SW480 (cell line): Measurements from ENCODE around the gene ABCA4.

Experiments used
- DNase-seq: peaks from one replicate; pipeline ENCODE4 v3.0.0-alpha.2; 2016; ENCODE audit warnings: low spot score

The ABCA4 gene

DNA sequence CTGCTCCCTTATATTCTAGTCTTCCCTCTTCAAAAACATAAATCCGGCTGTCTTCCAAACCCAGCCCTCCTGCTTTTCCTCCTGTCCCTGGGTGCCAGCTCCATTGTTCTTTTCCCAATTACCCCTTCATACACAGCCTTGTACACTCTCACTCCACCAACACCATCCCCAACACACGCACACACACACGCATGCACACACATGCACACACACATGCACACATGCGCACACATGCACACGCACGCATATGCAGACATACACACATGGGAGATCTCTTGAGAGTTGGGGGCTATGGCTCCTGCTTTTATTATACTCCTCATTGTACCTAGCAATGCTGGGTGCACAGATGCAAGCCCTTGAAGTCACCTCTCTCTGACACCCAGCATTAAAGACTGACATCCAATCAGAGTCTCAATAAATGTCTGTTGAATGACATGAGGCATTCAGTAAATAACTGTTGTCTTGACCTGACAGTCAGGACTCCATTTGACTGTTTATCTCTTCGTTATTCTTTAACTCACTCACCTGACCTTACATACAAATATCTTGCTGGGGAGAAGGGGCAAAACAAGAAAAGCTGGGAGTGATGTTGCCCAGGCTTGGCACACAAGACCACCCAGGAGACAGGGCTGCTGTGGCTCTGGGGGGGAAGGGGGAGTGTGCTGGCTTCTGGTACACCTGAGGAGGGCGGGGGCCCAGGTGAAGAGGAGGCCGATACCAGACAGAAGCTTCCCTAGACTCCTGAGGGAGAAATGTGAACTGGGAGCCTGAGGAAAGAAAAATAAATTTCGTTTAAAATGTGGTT is 16.0 kb downstream of the ABCA4 start:
- DNase-seq = no peak

DNA sequence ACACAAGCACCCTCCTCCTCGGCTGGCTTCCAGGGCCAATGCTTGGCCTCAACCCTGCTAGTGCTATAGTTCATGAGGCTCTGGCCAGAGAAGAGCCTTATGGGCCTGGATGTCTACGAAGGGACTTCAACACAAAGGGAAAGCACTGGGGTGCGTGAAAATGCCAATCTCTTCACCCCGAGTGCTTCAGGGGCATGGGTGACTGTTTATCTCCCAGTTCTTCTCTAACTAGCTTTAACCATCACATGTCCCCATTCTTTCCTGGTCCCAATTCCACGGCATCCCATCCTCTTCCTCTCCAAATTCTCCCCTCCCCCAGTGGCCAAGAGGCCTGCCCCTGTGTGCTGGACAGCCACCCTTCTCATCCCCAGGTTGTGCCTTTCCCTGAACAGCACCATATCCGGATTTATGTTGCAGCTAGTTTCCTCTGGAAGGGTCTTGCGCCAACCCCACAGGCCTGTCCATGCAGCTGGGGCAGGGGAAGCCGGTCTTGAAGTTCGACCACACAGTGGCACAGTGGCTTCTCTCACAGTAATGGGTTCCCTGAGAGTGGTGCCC is 16.7 kb downstream of the ABCA4 start:
- no peak for DNase-seq

DNA sequence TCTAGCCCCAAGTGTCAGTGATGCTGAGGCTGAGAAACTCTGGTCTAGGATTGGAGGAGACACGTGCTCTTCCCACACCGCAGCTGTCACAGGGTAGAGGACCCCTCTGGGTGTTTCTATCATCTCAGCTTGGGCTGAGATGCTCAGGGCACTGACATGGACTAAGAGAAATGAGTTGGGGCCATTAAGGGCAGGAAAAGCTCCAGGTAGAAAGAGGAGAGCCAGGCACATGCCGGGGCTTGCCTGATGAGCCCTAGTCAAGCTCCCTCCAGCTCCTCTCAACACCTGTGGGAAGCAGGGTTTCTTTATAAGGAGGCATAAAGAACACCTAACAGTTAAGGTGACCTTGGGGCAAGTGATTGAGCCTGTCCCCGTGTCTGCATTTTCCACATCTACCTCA is 17.3 kb downstream of the ABCA4 start:
- no peak for DNase-seq

DNA sequence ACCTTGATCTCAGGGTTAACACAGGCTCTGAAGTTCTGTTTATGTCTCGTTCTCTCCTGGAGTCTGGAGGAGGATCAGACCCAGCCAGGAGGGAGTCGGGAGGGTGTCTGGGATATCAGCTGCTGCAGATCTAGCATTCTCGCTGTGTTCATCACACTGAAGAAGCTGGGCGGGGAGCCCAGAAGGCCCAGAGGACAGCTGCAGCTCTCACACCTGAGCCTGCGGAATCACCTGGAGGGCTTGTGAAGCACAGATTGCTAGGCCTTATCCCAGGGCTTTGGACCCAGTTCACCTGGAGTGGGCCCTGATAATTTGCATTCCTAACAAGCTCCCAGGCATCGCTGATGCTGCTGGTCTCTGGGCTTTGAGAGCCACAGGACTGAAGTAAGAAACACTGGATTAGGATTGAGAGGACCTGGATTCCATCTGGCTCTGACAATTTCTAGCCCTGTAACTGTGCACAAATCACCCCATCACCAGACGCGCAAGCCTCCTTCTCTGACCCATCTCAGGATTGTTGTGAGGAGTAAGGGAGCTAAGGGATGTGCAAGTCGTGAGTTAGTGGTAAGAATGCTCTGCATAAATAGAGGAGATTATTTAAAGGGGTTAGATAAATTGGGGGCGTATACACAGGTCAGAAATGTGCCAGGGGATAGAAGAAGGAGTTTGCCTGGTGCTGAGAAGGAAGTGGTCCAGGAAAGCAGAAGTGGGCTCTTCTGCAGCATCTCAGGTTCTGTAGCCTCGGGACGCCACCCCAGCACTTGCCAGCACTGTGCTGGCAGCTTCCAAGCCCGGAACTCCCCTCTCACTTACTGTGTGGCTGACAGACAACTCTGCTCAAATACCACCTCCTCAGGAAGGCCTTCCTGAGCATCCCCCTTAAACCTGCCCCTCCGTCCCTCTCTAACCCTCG is 19.1 kb downstream of the ABCA4 start:
- no peak for DNase-seq

DNA sequence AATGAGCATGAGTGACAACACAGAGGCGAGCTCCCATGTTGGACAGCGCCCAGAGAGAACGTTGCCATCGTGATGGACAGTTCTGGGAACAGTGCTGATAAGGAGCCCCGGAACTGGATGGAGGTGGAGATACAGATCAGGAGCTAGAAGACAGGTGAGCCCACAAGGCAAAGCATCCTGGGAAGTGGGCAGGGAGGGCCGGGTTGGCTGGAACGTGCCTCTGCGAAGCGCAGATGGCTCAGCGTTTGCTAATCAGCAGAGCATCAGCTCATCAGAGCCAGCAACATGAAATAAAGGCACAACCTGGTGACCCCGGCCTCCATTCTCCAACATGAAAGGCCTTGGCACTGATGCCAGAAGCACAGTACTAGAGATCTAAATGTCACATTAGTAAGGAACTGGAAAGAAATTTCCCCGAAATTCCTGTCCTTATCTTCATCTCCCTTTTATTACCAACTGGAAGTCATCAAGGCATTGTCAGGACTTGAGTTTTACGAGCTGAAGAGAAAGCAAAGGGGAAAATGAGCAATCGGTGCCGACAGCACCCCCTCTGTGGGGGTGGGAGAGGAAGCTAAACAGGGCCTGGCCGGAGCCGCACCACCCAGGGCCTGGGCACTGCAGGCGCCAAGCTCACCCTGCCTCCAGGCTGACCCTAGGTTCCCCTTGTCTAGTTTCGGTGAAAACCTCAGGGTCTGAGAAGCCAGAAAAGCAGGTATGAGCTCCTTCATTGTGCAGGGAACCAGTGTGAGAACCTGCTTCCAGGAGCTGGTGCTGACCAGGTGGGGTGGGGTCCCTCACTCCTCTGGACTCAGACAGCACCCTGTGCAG is 19.9 kb downstream of the ABCA4 start:
- DNase-seq = no peak

DNA sequence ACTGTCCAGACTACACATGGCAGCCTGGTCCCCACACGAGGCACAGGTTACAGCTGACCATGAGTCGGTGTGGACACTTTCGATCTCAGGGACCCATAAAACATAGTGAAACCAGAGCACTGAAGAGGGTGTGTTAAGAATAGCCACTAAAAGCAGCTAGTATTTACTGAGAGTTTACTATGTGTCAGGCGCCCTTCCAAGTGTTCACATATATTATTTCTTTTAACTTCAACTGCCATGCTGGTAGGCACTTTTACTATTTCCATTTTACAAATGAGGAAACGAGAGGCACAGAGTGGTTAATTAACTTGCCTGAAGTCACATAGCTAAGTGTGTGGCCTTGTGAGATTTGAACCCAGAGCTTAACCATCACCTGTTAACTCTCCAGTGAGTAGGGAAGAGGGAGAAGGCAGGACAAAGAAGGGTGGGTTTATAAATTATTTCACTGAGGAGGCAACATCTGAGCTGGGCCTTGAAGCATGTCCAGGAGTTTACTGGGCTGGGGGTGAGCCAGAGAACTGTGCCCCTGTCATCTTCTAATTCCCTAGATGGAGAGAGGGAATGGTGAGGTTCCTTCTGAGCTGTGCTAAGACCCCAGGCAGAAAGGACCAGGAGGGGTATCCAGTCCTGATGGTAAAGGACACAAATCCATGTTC is 20.7 kb downstream of the ABCA4 start:
- DNase-seq = no peak

DNA sequence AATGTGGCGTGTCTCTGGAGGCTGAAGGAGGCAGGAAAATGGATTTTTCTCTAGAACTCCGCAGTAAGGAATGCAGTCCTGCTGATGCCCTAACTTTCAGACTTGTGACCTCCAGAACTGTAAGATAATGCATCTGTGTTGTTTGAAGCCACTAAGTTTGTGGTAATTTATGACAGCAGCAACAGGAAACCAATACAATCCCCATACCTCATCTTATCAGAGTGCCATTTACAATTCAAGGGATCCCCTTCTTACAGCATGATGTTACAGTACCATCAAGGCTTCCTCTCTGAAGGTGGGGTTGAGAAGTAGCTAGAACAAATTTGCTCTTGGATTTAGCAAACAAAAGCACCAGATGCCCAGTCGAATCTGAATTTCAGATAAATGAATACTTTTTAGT is 21.6 kb downstream of the ABCA4 start:
- DNase-seq = no peak

DNA sequence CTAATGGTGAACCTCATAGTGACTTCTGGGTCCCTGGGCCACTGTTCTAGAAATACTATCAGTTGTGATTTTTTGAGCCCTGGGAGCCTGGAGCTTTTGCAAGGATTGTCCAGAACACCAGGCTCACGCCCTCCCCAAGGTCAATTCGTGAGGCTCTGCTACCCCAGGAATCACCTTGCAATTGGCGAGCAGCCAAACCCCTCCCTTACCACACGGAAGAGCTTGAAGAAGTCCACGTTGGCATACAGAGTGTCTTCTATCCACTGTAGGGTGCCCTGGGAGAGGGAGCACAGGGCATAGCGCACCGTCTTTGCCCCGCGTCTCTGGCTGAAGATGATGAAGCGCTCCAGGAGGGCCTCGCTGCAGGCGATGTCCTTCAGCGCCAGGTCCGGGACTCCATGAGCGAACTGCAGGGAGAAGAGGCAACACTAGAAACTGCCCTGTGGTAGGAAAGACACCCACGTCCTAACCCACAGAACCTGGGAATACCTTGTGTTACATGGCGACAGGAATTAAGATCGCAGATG is 22.3 kb downstream of the ABCA4 start:
- DNase-seq = no peak

DNA sequence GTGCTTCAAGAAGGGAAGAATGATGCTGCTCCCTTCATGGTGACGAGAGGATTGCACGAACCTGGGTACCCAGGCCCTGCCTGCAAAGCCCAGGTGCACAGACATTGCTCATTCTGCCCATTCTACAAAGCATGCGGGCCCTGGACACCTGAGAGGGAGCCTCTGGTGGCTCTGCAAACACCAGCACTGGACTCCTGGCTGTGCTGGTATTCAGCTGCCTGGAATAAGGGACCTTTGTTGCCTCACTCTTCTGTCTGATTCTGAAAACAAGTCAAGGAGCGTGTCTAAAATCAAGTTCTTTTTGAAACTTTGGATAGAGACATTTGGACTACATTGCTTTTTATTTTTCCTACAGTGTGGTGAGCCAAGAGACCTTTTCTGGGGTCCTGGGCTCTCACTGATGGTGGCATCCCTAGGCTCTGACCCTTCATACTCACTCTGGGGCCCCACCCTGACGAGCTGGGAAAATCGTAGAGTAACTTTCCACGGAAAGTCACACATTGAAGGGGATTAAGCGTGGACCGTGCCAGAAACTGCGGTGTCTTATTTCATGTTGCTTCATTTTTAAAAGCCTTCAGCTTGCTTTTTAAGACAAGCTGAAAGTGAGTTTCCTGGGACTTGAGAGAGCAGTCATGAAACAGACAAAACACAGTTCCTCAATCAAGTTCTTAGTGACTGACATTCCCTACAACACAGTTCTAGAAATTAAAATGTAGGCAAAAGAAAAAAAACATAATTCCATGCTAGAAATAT is 24.0 kb downstream of the ABCA4 start:
- DNase-seq = no peak

DNA sequence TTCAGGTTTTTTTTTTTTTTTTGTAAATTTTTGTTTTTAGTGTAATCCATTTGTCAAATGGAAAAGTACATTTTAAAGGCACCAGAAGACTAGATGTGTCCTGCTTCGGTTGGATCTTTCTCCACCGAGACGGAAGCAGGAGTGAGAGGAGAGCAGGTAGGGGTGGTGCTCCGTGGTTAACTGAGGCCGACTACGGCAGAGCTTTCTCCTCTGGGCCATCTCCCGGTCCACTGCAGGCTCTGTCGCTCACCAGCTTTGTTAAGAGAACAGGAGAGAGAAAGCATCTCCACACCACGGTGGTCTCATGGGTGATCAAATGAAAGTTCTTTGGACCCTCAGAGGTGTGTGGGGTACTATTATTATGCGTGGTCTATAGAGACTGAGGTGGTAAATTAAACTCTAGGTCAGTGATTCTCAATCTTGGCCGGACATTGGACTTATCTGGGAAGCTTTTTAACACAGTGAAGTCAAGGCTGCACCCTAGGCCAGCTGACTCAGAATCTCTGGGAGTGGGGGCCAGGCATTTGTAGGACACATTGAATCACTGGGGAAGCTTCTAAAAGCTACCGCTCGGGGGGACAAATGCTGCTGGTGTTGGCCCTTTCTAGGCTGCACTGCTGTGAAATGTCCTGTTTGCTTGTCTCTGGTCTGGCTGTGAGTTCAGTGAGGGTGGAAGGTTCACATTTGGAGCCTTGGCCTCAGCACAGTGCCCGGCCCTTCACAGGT is 25.0 kb downstream of the ABCA4 start:
- no peak for DNase-seq

DNA sequence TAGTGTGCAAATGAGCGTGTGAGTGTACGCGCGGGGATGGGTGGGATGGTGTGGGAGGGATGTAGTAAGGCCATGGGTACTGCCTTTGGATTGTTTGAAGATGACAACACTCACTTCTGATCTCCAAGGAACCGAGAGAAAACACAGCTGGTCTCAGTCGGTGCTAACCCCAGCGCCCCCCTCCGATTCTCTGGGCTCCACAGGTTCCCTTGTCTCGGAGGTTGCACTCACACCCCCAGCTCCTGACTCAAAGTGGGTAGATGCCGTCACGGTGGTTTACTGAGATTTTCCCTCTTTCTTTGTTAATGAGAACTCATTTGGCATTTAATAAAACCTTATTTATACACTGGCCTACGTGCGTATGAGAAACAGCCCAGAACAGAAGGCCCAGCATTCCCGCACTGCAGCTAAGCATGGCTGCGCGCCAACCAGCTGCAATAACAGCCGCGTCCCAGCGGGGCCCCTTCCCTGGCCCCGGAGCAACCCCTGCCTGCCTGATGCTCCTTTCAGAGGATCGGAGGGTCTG is 25.8 kb downstream of the ABCA4 start:
- no peak for DNase-seq

DNA sequence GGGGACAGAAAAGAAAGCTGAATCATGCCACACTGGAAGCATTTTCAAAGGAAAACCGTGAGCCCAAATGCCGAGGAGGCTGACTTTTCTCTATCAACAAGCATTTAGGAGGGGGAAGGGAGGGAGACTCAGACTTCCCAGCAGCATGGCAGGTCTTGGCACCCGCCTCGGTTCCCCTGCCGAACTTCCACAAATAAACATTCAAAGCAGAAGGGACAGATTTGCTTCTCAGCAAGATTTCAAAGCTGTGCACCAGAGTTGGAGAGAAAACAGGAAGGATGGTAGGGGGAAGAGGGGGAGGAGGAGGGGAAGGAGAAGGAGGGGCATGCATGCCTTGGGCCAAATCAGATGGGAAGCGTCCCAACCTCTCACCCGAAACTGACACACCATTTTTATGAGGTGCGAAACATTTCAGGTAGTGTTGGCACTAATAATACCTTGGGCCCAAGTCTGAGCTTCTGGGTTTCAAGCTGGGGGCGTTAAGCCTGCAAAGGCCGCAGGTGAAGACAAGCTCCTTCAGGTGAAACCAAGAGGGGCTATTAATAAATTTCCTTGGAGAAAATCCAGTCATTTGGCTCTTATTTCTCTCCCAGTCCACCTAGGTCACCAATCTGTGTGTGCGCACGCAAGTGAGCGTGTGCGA is 26.4 kb downstream of the ABCA4 start:
- no peak for DNase-seq

DNA sequence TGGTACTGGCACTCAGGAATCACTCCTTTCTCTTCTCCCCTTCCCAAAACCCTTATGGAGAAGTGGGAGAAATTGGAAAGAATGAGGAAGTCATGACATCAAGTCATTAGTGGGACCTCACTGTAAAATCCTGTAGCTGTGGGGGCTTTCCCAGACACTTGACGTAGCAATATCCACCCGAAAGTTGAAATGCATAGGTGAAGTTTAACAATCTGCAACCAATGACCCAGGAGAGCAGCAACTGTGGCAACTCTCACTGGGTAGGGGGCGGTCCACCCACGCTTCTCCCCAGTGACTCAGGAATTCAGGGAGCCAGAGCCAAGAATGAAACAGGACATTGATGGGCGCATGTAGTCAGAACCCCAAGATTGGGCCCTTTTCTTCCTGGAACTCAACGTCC is 27.0 kb downstream of the ABCA4 start:
- no peak for DNase-seq

DNA sequence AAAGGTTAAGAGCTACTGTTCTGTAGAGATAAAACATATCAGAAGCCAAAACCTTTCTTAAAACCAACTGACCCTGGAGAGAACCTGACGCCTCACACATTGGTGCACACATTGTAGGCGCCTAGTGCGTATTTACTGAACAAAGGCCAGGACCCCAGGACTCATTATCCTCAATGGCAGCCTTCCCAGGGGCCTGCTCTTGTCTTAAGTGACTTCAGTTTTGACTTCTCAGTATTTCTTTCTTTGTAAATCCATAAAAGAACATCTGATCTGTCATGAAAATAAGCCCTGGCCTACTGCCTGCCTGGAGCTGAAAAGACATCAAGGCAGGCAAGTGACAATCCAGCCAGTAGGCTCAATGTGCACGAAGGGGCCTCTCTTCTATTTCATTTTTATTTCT is 27.6 kb downstream of the ABCA4 start:
- DNase-seq = no peak

DNA sequence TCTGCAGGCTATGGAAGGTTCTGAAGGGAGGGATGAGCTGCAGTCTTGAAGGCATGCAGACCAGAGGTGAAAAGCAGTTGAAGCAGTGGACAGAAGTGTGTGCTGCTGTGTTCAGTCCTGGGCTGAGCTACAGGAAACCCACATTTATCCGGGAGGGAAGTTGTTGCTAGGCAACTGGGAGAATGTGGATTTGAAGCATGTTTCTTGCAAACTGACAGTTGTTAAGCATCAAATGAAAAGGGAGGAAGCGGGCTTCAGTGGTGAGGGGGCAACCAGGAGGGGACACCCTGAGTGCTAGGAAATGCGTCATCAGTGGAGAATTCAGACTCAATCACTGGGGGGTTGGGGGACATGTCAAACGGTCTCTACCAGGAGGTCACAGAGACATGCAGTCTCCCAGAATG is 28.7 kb downstream of the ABCA4 start:
- no peak for DNase-seq

DNA sequence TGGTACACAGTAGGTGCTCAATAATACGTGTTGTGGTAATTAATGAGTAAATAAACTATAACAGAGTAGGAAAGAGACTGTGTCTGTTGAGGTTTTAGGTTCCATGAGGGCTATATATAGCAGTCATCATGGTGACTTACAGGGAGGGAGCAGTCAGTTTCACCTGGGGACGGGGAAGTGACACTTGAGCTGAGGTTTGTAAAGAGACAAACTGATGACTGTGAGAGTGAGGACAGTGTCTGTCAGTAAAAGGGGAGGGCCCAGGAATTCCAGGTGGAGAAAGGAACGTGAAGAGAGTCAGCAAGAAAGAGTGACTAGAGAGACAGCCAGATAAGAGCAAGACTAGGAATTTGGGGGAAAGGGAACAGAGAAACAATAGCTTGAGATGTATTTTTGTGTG is 30.2 kb downstream of the ABCA4 start:
- DNase-seq = no peak

DNA sequence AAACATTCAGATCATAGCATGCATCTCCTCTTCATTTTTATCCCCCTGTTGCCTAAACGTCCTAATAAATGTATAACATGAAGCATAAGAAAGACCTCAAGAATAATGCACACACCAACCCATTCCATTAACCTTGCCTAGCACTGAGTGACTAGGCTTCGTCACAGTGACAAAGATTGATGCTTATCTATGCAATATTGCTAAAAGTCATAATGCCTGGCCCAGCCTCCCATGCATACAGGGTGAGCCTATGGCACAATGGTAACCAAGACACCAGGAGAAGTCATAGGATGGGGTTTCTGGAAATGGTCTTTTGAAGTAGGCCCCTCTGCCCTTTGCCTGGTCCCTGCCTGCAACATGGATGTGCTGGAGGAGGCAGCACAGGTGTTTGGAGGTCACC is 33.8 kb downstream of the ABCA4 start:
- DNase-seq = no peak

DNA sequence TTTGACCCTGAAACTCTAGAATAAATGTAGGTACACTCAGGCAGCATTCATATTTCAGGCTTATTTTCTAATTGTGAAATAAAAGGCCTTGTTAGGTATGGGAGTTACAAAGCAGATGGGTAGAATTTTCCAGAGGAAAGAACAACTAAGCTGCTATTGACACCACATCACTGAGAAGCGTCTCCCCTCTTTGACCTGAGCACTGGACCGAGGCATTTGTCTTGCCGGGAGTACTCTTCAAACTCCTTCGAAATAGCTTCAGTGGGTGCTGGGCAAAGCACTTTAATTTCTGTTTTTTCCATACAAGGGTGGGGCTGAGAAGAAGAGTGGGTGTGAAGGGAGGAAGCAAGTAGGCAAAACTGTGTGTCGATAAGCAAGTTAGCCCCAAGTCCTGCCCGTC is 36.4 kb downstream of the ABCA4 start:
- no peak for DNase-seq

DNA sequence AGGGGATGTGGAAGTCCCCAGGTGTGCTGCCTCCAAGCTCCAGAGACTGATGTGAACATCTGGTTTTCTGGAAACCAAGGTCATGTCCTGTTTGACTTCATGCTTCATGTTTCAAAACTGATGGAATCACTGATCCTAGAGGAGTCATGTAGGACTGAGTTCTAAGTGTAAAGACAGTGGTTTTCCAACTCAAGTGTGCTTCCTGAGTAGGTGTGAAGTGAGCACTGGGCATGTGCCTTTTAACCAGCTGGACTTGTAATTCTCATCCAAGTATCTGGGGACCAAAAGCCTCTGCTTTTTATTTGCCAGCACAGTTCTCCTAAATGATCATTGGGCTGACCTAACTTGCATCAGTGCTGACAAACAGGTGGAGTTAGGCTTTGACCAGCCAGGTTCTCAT is 36.9 kb downstream of the ABCA4 start:
- no peak for DNase-seq
